HG02870 (cell line): ENCODE data around the gene ARPP19.
"Not testable (repeated sequence)": the region's sequence is repeated elsewhere in the genome, so short reads cannot be mapped to it uniquely, and the experiment has no call there.

Experiments used
- ATAC-seq: cut with Tn5 transposase; IDR thresholded peaks from one replicate; pipeline ENCODE4 v1.9.1; 2021; ENCODE audit warnings: mild to moderate bottlenecking, moderate library complexity; ENCODE audit not compliant: unreplicated experiment

ARPP19 gene, protein sequence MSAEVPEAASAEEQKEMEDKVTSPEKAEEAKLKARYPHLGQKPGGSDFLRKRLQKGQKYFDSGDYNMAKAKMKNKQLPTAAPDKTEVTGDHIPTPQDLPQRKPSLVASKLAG

DNA sequence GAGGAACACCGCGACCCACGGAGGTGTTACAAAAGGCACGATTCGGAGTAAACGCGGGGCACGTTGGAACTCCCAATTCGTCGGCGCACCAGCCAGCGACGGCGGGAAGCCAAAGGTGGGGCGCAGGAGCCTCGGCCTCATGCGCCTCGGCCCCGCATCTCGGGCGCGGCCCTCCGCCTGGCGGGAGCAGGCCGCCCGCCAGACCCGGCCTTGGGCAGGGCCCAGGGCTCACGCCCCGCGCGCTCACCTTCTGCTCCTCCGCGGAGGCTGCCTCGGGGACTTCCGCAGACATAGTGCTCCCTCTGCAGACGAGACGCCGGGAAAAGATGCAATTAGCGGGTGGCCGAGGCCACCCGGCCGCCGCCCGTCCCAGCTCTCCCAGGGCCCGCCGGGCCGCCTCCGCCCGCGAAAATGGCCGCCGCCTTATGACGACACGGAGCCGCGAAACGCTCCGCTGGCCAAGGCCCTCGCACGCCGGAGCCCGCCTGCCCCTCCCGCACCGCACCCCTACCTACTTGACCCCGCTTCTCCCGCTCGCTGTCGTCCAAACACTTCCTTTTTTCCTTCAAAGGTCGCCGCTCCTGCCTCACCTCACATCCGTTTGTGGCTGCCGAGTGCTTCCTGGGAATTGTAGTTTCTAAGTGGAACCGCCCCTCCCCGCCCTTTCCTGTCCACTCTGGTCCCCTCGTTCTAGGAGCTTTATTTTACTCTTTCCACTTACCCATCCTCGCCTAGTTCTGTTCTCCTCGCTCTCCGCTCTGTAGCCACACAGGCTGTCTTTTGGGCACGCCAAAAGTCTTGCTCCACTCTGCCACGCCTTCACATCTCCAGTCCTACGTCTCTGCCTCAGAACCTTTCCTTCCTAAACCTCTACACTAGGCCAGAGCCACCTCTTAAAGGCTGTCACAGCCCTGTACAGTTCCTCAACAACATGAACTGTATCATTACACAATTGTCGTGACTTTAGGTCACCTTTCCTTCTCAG is at the start of gene ARPP19:
TSS of gene ARPP19 (minus strand) at position 430 of the 985 bp plus-strand sequence. CDS start at position 292, 138 bp downstream.
- ATAC-seq: peak; percentile 73

DNA sequence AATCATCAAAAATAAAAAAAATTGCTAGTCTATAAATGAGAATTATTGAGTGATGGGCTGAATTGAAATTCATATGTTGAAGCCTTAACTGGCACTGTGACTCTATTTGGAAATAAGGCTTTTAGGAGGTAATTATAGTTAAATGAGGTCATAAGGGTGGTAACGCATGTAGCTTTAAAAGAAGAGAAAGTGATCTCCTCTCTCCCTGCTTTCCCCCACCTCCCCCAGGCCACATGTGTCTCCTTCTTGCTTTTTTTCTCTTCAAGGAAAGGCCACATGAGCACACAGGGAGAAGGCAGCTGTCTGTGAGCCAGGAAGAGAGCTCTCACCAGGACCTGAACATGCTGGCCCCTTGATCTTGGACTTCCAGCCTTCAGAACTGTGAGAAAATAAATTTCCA is 48.2 kb upstream of the ARPP19 start:
- no peak for ATAC-seq

DNA sequence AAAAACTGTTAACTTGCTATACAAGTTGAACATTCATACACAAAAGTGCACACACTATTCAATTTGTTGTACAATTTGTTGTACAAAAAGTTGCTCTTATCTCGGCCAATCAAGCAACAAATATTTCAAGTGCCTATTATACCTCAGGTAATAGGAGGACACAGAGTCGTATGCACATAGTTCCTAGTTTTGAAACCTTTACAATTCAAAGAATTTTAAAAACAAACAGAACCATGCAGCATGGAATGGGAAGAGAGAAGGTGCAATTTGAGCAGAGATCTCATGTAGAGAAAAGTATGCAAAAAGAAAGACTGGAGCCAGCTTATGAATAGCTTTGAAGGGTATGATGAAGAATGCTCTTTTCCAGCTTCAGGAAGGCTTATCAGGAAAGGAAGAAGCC is 46.5 kb upstream of the ARPP19 start:
- no peak for ATAC-seq

DNA sequence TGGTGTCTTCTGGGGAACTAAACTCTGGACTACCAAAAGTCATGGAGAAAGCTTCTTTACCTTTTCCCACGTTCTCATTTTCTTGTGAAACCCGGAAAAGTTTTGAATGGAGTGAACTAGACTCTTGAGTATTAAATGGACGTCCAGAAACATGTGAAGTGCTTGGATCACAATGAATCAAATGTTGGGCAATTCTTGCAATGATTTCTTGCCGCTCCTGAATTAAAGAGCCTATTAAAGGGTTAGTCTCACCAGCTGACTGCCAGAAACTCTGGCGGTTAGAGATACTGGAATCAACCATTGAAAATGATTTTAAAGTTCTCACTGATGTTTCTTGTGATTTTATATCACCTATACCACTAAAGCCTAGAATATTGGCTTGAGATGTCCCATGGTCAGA is 40.8 kb upstream of the ARPP19 start:
- no peak for ATAC-seq

DNA sequence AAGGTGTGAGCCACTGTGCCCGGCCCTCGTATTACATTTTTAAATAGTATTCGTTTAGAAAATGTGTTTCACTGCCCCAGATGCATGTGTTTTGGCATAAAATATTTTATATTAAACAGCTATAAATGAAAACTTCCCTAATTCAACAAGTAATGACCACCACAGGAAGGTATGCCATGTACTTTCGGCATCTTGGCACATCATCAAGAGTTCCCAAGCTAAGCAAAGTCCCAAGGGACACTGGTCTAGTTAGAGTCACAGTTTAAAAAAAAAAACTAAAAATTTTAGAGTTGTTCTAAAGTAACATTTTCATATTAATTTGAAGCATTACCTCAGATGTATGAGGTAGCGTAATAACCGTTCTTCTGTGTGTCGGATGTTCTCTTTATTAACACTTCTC is 15.6 kb upstream of the ARPP19 start:
- no peak for ATAC-seq

DNA sequence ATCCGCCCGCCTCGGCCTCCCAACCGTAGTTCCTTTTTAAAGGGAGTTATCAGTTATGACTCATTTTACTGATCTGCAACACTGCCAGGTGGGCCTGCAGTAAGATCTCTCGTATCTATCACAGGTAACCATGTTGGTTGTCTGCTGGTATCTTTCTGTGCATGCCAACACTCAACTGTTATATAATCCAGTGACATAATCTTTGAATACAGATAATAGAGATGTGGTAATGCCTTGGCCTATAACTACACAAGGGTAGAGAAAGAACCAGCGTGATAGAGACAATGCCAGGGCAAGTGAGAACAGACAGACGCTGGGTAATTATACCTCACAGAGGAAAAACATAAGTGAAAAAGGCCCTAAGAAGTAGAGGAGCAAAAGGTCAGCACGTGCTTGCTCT is 11.0 kb upstream of the ARPP19 start:
- ATAC-seq: no peak

DNA sequence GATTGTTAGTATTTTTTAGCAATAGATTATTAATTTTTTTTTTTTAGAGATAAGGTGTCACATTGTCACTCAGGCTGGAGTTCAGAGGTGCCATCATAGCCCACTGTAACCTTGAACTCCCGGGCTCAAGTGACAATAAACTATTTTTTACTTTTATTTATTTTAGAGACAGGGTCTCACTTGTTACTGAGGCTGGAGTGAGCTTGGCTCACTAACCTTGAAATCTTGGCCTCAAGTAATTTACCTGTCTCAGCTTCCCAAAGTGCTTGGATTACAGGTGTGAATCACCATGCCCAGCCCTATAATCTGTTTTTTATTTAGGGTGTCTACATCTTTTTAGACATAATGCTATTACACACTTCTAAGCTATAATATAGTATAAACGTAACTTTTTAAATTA is 7.9 kb upstream of the ARPP19 start:
- no peak for ATAC-seq

DNA sequence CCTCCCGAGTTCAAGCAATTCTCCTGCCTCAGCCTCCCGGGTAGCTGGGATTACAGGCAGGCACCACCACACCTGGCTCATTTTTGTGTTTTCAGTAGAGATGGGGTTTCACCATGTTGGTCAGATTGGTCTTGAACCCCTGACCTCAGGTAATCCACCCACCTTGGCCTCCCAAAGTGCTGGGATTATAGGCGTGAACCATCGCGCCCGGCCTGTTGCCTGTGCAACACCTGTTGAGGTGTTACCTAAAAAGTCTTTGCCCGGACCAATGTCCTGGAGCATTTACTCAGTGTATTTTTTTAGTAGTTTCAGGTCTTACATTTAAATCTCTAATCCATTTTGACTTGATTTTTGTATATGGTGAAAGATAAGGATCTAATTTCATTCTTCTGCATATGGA is 6.7 kb upstream of the ARPP19 start:
- not testable (repeated sequence) for ATAC-seq

DNA sequence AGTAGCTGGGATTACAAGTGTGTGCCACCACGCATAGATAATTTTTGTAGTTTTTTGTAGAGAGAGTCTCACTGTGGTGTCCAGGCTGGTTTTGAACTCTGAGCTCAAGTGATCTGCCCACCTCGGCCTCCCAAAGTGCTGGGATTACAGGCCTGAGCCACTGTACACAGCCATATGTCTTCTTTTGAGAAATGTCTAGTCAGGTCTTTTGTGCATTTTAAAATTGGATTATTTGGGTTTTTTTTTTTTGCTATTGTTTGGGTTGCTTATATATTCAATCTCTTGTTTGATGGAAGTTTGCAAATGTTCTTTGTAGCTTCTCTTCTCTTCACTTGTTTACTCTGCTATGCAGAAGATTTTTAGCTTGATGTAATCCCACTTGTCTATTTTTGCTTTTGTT is 6.2 kb upstream of the ARPP19 start:
- ATAC-seq: no peak

DNA sequence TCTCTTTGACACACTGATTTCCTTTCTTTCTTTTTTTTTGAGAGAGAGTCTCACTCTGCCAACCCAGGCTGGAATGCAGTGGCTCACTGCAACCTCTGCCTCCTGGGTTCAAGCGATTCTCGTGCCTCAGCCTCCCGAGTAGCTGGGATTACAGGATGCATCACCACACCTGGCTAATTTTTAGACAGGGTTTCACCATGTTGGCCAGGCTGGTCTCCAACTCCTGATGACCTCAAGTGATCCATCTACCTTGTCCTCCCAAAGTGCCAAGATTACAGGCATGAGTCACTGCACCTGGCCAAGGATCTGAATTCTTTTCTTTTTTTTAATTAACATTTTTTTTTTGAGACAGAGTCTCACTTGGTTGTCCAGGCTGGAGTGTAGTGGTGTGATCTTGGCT is 5.8 kb upstream of the ARPP19 start:
- ATAC-seq: not testable (repeated sequence)

DNA sequence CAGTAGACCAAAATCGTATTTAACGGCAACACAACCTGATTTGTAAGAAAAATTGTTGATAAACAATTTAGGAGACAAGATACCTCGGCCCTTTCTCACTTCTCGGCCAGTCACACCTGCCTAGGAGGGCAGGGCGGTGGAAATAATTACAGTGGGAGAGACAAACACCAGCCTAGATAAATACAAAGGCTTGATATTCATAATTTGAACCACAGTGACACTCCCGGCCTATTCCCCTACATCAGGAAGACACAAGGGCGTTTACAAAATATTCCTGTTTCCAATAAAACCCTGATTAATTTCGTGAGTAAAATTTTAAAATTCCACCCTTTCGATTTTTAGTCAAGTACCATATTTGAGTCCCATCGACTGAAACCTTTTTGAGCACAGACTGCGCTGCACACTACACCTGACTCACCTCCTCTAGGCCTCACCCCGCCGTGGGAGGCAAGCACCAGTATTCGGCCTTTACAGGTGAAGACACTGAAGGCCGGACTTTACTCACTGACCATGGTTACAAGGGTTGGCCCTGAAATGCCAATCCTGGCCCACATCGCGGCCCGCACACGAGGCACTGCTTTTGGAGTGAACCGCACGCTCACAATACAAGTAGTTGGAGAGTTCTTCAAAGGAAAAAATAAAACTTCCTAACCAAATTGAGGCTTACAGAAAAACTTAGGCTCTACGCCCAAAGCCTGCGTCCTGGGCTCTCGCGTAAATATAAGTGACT is 794 bp downstream of the ARPP19 start:
- ATAC-seq: no peak

DNA sequence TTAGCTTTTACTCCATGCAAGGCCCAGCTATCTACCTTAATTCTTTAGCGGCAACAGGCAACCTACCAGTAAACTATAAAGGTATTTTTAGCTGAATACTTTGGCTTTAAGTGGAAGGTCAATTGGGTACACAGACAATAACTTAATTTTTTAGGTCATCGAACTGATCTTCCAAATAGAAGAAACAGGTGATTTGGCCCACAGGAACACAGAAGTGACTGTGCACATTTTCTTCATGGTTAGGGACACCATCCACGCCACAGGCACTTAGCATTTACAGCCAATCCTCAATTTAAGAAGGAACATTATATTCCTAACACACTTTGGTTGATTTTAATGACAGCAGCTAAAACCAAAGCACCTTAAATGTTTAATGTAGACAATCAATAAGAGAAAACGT is 1.9 kb downstream of the ARPP19 start:
- ATAC-seq: no peak

DNA sequence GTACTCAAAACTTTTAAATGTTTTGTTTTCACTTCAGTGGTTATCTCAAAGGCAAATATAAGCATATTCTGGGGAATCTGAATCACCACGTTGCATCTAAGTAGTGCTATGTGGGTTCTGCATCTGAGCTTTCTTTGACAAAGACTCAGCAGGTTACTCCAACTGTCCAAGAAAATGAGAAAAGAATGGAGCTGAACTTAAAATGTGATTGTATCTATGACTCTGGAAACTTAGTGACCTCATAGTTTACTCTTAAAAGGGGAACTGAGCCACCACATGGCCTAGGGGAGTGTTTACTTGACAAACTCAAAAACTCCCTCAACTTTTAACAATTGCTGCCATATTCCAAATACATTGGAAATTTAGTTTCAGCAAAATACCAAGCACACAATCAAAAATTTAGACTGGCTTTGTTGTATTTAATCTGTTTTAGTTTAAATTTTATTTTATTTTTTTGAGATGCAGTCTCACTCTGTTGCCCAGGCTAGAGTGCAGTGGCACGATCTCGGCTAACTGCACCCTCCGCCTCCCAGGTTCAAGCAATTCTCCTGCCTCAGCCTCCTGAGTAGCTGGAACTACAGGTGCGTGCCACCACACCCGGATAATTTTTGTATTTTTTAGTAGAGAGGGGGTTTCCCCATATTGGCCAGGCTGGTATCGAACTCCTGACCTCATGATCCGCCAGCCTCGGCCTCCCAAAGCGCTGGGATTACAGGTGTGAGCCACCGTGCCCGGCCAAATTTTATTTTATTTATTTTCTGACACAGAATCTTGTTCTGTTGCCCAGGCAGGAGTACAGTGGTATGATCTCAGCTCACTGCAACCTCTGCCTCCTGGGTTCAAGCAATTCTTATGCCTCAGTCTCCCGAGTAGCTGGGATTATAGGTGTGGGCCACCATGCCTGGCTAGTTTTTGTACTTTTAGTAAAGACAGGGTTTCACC is 3.1 kb downstream of the ARPP19 start:
- ATAC-seq: peak; percentile 49

DNA sequence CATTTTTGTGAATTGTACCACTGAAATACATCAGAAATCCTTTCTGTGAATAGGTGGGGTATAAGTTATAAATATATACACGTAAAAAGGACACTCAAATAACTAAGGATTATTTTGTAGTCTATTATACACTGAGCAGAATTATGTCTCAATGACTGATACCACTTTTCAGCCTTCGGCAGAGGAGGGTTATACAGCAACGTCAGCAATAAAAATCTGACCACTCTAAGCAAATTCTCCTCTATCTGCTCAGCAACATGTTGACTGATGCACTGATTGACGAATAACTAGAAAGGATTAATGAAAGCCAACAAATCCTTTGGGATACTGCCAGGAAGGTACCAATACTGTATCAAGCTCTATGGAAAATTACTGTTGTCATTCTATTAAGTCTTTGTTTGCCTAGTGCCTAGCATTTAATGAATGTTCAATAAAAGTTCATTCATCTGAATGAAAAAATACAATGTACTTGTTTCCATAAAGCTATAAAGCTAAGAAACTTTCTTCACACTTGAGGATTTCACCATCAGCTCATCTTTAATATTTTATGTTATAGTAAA is 5.2 kb downstream of the ARPP19 start:
- no peak for ATAC-seq

DNA sequence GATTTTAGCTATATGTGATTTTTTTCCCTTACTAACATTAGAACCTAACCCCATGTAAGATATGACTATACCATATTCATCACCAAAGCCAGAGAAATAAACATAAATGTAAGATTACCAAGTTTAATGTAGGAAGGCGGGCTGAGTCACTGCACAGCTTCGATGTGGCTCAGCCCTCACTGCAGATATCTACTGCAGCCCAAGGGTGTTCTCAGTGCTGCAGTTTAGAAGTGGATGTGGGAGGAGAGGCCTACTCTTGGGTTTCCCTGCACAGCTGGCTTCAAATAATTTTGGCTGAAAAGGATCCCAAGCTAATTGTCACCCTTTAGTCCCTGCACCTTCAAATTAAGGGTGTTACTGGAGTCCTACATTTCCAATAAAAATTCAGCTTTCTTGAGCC is 9.3 kb downstream of the ARPP19 start:
- ATAC-seq: peak; percentile 43

DNA sequence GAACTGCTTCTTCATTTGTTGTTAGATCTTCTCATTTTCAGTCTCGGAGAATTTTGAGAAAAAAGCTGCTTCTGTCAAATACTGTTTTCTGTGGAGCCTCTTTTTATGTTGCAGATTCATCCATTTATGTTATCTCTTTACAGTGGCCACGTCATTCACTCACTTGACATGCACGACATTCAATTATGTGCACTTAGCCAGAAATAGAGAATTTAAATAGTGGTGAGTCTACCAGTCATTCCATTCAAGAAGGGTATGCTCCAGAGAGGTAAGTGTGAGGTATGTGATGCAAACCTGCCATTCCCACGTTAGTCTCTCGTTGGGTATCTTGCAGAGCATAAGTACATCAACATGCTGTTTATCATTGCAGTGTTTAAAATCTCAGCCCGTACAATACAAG is 9.8 kb downstream of the ARPP19 start:
- peak; percentile 31 for ATAC-seq

DNA sequence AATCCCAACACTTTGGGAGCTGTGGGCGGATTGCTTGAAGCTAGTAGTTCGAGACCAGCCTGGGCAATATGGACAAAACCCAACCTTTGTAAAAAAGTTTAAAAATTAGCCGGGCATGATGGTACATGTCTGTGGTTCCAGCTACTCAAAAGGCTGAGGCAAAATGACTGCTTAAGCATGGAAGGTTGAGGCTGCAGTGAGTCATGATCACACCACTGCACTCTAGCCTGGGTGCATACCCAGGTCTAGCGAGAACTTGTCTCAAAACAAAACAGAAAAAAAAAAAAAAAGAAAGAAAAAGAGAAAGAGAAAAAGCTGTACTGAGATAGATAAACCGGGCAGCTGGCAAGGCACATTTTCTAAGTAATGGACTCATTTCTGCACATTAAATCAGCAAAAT is 10.6 kb downstream of the ARPP19 start:
- peak; percentile 67 for ATAC-seq

DNA sequence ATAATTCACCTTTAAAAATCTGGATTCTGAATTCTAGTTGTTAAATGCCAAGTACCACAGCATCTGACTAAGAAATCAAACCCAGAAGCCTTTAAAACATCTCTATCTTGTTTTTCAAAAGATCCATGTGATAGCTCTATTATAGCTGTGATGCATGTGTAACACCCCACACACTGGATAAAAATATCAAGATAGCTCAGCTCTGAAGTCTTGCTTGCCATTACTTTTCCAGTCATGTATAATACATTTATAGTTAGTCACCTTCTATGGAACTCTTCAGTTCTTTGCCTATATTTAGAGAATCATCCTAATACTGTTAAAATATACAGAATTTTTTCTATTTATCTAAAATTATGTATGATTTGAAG is 11.6 kb downstream of the ARPP19 start:
- no peak for ATAC-seq

DNA sequence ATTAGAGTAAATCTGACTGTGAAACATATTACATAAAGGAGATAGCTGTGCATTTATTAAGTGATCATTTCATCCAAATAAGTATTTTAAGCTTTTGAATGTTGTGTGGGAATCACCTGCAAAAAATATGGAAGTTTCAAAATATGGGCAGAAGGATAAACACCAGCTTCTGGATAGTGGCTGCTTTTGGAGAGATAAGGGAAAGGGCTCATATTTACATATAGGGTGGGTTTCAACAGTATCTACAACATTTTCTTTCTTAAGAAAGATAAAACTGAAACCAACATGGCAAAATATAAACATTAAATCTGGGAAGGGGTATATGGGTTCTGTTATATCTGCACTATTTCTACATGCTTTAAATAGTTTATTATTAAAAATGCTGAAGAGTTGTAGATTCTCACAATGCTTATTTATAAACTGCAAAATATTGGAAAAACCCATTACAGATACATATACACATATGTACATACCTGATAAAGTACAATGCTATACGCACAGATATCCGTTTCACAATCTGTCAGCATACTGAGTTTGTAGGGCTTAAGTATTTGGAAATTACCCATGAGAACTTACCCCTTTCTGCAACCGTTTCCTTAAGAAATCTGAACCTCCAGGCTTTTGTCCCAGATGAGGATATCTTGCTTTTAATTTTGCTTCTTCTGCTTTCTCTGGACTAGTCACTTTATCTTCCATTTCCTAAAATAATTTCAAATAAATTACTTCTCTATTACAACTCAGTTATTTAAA is 12.1 kb downstream of the ARPP19 start:
- ATAC-seq: no peak

DNA sequence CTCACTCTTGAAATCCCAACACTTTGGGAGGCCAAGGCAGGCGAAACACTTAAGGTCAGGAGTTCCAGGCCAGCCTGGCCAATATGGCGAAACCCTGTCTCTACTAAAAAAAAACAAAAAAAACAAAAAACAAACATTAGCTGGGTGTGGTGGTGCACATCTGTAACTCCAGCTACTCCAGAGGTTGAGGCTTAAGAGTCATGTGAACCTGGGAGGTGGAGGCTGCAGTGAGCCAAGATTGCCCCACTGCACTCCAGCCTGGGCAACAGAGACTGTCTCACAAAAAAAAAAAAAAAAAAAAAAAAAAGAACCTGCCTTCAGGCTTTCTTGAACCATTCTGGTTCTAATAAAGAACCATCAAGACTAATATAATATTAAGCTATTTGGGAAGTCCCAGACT is 16.5 kb downstream of the ARPP19 start:
- no peak for ATAC-seq
